ENCODE results near the gene FAM20A.

FAM20A gene

DNA sequence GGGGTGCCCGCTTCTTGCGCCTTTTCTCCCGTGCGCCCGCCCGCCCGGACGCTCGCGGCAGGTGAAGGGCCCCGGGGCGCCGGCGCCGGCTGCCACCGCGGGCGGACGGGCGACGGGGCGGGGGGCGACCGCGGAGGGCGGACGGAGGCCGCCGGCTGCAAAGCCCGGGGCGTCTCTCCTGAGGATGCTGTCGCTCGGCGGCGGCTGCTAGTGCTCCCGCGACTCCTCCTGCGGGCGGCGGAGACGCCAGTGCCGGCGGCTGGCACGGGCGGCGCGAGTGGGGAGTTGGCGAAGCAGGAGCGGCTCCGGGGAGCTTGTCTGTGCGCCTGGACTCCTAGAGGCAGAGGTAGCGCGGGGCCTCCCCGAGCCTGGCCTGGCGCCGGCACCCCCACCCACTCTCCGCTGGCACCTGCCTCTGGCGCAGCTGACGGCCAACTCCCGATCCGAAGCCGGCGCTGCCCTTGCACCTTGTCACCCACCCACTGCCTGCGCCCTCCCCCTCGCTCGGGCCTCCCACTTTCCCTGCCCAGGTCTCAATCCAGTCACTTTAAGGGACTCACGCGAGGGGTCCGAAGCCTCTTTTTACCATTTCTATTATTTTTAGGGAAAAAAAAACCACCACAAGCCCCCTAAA is at the start of gene FAM20A (continued):
- TF ChIP-seq, protein P1, sequence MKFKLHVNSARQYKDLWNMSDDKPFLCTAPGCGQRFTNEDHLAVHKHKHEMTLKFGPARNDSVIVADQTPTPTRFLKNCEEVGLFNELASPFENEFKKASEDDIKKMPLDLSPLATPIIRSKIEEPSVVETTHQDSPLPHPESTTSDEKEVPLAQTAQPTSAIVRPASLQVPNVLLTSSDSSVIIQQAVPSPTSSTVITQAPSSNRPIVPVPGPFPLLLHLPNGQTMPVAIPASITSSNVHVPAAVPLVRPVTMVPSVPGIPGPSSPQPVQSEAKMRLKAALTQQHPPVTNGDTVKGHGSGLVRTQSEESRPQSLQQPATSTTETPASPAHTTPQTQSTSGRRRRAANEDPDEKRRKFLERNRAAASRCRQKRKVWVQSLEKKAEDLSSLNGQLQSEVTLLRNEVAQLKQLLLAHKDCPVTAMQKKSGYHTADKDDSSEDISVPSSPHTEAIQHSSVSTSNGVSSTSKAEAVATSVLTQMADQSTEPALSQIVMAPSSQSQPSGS (tag by site-specific recombination; IDR thresholded peaks at IDR 0.05; ENCODE audit: low read depth), result no peak
- TF ChIP-seq ZFHX2 (tag by site-specific recombination; conservative IDR thresholded peaks at IDR 0.05), result peak; percentile 91
- TF ChIP-seq ZNF692 (tag by site-specific recombination; IDR thresholded peaks at IDR 0.05), result no peak
- TF ChIP-seq BCL11A (tag by site-specific recombination; IDR thresholded peaks at IDR 0.05; ENCODE audit: low read depth), result no peak
- TF ChIP-seq ZNF843 (tag by site-specific recombination; IDR thresholded peaks at IDR 0.05), result peak; percentile 14; the same call in 1 of the 2 replicates
- TF ChIP-seq ZNF394 (tag by site-specific recombination; IDR thresholded peaks at IDR 0.05; ENCODE audit: borderline replicate concordance), result no peak
- no peak for TF ChIP-seq KLF8 (tag by site-specific recombination; IDR thresholded peaks at IDR 0.05)
- peak; percentile 57 for TF ChIP-seq ZNF600 (tag by site-specific recombination; IDR thresholded peaks at IDR 0.05)
- TF ChIP-seq OSR2 (tag by site-specific recombination; IDR thresholded peaks at IDR 0.05), result no peak
- no peak for TF ChIP-seq ZBTB49 (tag by site-specific recombination; IDR thresholded peaks at IDR 0.05; ENCODE audit: low read depth)
- TF ChIP-seq EGR2 (tag by site-specific recombination; IDR thresholded peaks at IDR 0.05; ENCODE audit: low read depth), result peak; percentile 74
- no peak for TF ChIP-seq ZNF777 (tag by site-specific recombination; IDR thresholded peaks at IDR 0.05; ENCODE audit: borderline replicate concordance)
- TF ChIP-seq, protein P2, sequence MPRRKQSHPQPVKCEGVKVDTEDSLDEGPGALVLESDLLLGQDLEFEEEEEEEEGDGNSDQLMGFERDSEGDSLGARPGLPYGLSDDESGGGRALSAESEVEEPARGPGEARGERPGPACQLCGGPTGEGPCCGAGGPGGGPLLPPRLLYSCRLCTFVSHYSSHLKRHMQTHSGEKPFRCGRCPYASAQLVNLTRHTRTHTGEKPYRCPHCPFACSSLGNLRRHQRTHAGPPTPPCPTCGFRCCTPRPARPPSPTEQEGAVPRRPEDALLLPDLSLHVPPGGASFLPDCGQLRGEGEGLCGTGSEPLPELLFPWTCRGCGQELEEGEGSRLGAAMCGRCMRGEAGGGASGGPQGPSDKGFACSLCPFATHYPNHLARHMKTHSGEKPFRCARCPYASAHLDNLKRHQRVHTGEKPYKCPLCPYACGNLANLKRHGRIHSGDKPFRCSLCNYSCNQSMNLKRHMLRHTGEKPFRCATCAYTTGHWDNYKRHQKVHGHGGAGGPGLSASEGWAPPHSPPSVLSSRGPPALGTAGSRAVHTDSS (tag by site-specific recombination; IDR thresholded peaks at IDR 0.05), result no peak
- TF ChIP-seq ZNF549 (tag by site-specific recombination; IDR thresholded peaks at IDR 0.05), result no peak
- TF ChIP-seq ZNF391 (tag by site-specific recombination; IDR thresholded peaks at IDR 0.05; ENCODE audit: borderline replicate concordance, low read depth), result no peak
- no peak for TF ChIP-seq ZNF311 (tag by site-specific recombination; IDR thresholded peaks at IDR 0.05; ENCODE audit: borderline replicate concordance)
- TF ChIP-seq SP7 (tag by site-specific recombination; IDR thresholded peaks at IDR 0.05), result no peak
- TF ChIP-seq, protein P3, sequence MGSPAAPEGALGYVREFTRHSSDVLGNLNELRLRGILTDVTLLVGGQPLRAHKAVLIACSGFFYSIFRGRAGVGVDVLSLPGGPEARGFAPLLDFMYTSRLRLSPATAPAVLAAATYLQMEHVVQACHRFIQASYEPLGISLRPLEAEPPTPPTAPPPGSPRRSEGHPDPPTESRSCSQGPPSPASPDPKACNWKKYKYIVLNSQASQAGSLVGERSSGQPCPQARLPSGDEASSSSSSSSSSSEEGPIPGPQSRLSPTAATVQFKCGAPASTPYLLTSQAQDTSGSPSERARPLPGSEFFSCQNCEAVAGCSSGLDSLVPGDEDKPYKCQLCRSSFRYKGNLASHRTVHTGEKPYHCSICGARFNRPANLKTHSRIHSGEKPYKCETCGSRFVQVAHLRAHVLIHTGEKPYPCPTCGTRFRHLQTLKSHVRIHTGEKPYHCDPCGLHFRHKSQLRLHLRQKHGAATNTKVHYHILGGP (tag by site-specific recombination; IDR thresholded peaks at IDR 0.05), result no peak
- no peak for TF ChIP-seq ZNF132 (tag by site-specific recombination; IDR thresholded peaks at IDR 0.05; ENCODE audit: borderline replicate concordance)
- TF ChIP-seq KLF1 (tag by site-specific recombination; IDR thresholded peaks at IDR 0.05), result peak; percentile 18; the same call in 1 of the 2 replicates
- no peak for TF ChIP-seq ZNF10 (tag by site-specific recombination; IDR thresholded peaks at IDR 0.05)
- TF ChIP-seq ZNF366 (tag by site-specific recombination; conservative IDR thresholded peaks at IDR 0.05), result no peak
- TF ChIP-seq ZNF791 (tag by site-specific recombination; IDR thresholded peaks at IDR 0.05), result no peak
- TF ChIP-seq PATZ1 (tag by site-specific recombination; IDR thresholded peaks at IDR 0.05), result peak; percentile 28
- TF ChIP-seq YY1 (tag by site-specific recombination; IDR thresholded peaks at IDR 0.05), result no peak
- TF ChIP-seq ZNF266 (tag by site-specific recombination; IDR thresholded peaks at IDR 0.05; ENCODE audit: low read depth), result no peak
- 0 out of 2 replicates have a peak, but pooled peaks have one; percentile 19 for TF ChIP-seq ZNF423 (tag by site-specific recombination; IDR thresholded peaks at IDR 0.05)
- TF ChIP-seq, protein P4, sequence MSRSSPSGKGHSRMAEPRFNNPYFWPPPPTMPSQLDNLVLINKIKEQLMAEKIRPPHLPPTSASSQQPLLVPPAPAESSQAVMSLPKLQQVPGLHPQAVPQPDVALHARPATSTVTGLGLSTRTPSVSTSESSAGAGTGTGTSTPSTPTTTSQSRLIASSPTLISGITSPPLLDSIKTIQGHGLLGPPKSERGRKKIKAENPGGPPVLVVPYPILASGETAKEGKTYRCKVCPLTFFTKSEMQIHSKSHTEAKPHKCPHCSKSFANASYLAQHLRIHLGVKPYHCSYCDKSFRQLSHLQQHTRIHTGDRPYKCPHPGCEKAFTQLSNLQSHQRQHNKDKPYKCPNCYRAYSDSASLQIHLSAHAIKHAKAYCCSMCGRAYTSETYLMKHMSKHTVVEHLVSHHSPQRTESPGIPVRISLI (tag by site-specific recombination; IDR thresholded peaks at IDR 0.05), result no peak
- TF ChIP-seq MYNN (tag by site-specific recombination; IDR thresholded peaks at IDR 0.05; ENCODE audit: borderline replicate concordance), result no peak

All from HEK293 (cell line).